Stimulated activated effector memory CD8-positive, alpha-beta T cell treated with anti-CD3 and anti-CD28 coated beads, Interleukin-12 subunit alpha, Interleukin-12 subunit beta, amount 100 ng/mL, for 72 hours (primary cell): Measurements from ENCODE around the gene DENND1A.

Source experiments
- ATAC-seq: fragments of 150-1000 bp; cut with Tn5 transposase; 2 replicates; pipeline ENCODE4 v1.10.0; 2021
- DNase-seq, 2 donors: peaks; one replicate each; pipeline ENCODE4 v3.0.0; 2021 to 2022; ENCODE audit warnings: low spot score in 2 of 2
- H3K27ac Mint-ChIP-seq: one replicate; pipeline ENCODE4 v1.8.0; 2022; ENCODE audit warnings: mild to moderate bottlenecking, mixed read lengths
- H3K36me3 Mint-ChIP-seq: one replicate; pipeline ENCODE4 v1.8.0; 2022; ENCODE audit warnings: mild to moderate bottlenecking, mixed read lengths
- H3K4me1 Mint-ChIP-seq: one replicate; pipeline ENCODE4 v1.8.0; 2022; ENCODE audit warnings: mixed read lengths
- H3K4me3 Mint-ChIP-seq: one replicate; pipeline ENCODE4 v1.8.0; 2022; ENCODE audit warnings: mild to moderate bottlenecking, mixed read lengths
- H3K9me3 Mint-ChIP-seq: one replicate; pipeline ENCODE4 v1.8.0; 2022; ENCODE audit warnings: mixed read lengths

Gene DENND1A

DNA sequence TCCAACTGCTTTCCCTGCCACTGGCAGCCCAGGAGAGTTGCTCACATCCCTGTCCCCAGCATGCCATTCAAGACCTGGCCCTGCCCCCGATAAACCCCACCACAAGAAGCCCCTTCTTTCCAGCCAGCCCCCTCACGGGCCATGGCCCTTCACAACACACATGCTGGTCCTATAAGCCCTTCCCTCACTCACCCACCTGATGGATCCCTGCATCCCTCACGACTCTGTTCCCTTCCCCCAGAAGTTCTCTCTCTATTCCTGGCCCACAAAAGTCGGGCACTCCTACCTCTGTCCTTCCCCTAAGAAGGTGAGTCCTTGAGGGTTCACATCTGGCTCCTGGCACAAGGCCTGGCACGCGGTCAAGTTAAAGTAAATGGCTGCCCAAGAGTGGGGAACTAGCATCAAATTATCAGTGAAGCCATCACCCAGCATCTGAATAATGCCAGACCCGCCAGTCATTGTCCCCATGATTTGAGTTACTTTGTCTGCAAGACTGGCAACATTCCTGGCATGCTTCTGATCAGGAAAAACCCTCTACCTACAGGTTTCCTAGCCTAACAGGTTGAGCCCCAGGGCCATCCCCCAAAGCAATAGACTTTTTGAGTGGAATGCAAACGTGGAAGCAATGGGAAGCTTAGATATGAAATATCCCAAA, 508.0 kb downstream of the DENND1A start:
- Mint-ChIP-seq H3K36me3 (no peaks in the 10 kb centered on the region), H3K4me1 (no peaks in the 10 kb centered on the region), H3K9me3 (no peaks in the 10 kb centered on the region), H3K27ac (peak overlapping the region; percentile 41), H3K4me3 (no peak overlapping the region)
- ATAC-seq (no peak), DNase-seq (no peak)

DNA sequence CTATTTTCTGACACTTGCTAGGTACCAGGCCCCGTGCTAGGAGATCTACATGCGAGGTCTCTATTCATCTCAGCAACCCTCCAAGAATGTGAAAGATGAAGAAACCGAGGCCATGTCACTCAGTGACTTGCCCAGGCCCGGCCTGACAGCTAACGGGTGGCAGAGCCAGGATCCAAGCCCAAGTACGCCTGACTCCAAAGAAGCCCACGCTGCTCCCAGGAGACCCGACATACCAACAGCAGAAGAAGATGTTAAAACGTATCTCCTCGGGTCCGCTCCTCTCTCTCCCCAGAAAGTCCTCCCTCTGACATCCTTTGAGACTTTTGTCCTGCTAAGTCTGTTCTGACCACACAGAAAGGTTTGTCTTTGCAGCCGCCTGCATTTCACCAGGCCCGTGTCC, 508.7 kb downstream of the DENND1A start:
- Mint-ChIP-seq H3K4me1 (no peaks in the 10 kb centered on the region), H3K27ac (no peak overlapping the region), H3K36me3 (no peaks in the 10 kb centered on the region), H3K9me3 (no peaks in the 10 kb centered on the region), H3K4me3 (no peak overlapping the region)
- DNase-seq (no peak), ATAC-seq (no peak)

DNA sequence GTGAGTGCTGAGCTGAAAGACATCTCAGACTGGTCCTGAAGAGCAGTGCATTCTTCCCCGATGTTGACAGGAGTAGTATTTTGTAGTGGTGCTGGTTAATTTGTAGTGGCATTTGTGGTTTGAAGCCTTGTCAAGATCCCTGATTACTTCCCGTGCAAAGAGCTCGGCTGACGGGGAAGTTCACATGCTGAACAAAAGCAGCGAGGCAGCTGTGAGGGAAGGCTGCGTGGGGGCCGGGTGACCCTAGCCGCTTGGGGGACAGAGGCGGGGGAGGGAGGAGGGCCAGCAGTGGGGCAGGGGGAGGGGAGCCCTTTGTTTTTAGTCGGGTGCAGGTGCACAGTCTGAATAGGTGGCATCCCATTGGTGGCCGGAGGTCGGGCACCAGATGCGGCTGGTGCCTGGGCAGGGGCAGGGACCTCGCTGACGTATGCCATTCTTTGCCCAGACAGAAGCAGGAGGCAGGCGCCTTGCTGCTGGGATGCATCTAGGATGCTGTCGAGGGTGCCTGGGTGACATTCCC, 509.3 kb downstream of the DENND1A start:
- Mint-ChIP-seq H3K4me1 (no peaks in the 10 kb centered on the region), H3K4me3 (no peak overlapping the region), H3K36me3 (no peaks in the 10 kb centered on the region), H3K9me3 (no peaks in the 10 kb centered on the region), H3K27ac (no peak overlapping the region)
- no peak for ATAC-seq
- DNase-seq: no peak

DNA sequence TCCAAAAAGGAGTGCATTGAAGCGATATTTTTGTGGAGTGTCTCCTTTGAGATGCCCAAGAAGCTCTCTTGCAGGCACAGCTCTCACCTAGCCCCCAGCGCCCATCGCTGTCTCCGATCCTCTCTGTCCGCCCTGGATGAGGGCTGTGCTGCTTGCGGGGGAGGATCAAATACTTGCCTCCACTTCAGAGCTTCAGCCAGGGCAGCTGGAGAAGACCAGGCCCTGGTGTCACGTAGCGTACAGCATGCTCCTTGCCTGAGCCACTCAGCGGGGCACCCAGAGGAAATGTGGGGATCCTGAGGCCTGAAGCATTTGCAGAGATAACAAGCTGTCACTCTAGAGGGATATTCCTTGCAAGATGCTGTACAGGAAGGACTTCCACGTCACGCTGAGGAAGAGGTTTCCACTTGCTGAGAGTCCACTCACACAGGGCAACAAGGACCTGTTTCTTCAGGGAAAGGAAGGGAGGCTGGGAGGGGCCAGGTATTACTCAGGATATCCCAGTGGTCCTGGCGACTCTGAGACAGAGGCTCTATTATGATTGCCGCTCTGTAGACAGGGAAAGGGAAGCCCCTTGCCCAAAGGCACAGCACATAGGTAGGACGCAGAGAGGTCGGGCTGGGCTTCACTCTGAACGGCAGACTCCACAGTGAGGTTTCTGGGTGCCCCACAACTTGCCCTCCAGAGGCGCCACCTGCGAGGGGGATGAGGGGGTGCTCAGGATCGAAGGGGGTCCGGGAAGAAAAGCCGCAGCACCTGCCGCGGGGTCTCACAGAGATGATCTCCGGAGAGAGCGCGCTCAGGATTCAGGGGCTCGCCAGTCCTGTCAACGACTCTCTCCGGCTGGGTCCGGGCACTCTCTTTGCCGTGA, 510.0 kb downstream of the DENND1A start:
- Mint-ChIP-seq H3K27ac (peak overlapping the region; percentile 9), H3K4me1 (no peaks in the 10 kb centered on the region), H3K36me3 (no peaks in the 10 kb centered on the region), H3K4me3 (no peak overlapping the region), H3K9me3 (no peaks in the 10 kb centered on the region)
- ATAC-seq (no peak), DNase-seq (no peak)

- Mint-ChIP-seq H3K27ac (no peak overlapping the region), H3K36me3 (no peaks in the 10 kb centered on the region), H3K9me3 (no peaks in the 10 kb centered on the region), H3K4me1 (no peaks in the 10 kb centered on the region), H3K4me3 (no peak overlapping the region)
- ATAC-seq (no peak), DNase-seq (no peak)
Observed at GRCh38 chr9:123419091-123419490, 510.8 kb downstream of the DENND1A start.

- Mint-ChIP-seq H3K27ac (no peak overlapping the region), H3K4me1 (no peaks in the 10 kb centered on the region), H3K36me3 (no peaks in the 10 kb centered on the region), H3K4me3 (no peak overlapping the region), H3K9me3 (no peaks in the 10 kb centered on the region)
- no peak for ATAC-seq
- no peak for DNase-seq
Observed at GRCh38 chr9:123418506-123418905, 511.4 kb downstream of the DENND1A start.

- Mint-ChIP-seq H3K27ac (no peak overlapping the region), H3K9me3 (no peaks in the 10 kb centered on the region), H3K4me1 (no peaks in the 10 kb centered on the region), H3K36me3 (no peaks in the 10 kb centered on the region), H3K4me3 (no peak overlapping the region)
- no peak for DNase-seq
- ATAC-seq: no peak
Observed at GRCh38 chr9:123418052-123418430, 511.9 kb downstream of the DENND1A start.

DNA sequence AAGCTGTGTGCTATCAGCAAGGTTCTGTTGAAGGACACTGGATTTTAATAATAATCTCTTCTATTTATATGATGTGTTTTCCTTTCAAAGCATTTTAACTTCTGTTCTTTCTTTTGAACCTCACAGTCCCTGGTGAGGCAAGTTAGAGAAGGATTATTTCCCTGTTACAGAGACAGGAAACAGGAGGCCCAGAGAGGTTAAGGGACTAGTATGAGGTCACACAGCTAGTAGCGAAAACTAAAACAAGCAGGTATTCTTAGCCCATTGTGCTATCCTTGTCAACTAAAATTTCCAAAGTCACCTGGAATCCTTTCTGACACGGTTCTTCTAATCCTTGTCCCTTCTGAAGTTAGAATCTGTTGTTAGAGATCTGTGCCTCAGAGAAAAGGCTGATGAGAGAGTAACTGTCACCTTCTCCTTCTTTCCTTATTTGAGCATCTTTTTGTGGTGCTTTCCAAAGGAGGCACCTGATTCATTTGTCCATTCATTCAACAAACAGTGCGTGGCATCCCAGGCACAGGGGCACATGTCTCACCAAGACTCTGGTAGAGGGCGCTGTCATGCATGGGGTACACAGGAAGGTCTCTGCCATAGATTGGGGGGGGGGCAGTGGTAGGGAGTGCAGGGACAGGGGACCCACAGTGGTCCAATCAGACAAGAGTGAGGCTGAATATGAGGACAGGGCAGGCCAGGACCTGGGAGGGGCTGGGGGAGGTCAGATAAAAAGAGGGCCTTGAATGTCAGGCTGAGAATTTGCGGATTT, 512.5 kb downstream of the DENND1A start:
- H3K9me3 Mint-ChIP-seq: no peaks in the 10 kb centered on the region
- DNase-seq: no peak

GRCh38 chr9:123416176-123416575, 513.8 kb downstream of the DENND1A start:
- Mint-ChIP-seq H3K36me3 (no peaks in the 10 kb centered on the region), H3K27ac (peak overlapping the region; percentile 18), H3K9me3 (no peaks in the 10 kb centered on the region), H3K4me1 (no peaks in the 10 kb centered on the region), H3K4me3 (no peak overlapping the region)
- DNase-seq (no peak), ATAC-seq (no peak)

More for the DNA sequence above, 512.5 kb downstream of the DENND1A start:
- H3K36me3 Mint-ChIP-seq: no peaks in the 10 kb centered on the region
- no peak for ATAC-seq
- no peak overlapping the region for H3K4me3 Mint-ChIP-seq
- H3K4me1 Mint-ChIP-seq: no peaks in the 10 kb centered on the region
- no peak overlapping the region for H3K27ac Mint-ChIP-seq

GRCh38 chr9:123414936-123415930, 514.7 kb downstream of the DENND1A start:
- Mint-ChIP-seq H3K9me3 (no peaks in the 10 kb centered on the region), H3K4me3 (no peak overlapping the region), H3K4me1 (no peaks in the 10 kb centered on the region), H3K27ac (peak overlapping the region; percentile 18), H3K36me3 (no peaks in the 10 kb centered on the region)
- DNase-seq: no peak
- no peak for ATAC-seq

- Mint-ChIP-seq H3K4me3 (no peak overlapping the region), H3K27ac (peak overlapping the region; percentile 11), H3K4me1 (no peaks in the 10 kb centered on the region), H3K9me3 (no peaks in the 10 kb centered on the region), H3K36me3 (no peaks in the 10 kb centered on the region)
- no peak for DNase-seq
- no peak for ATAC-seq
Observed at GRCh38 chr9:123414204-123414603, 515.7 kb downstream of the DENND1A start.

GRCh38 chr9:123412171-123412820, 517.6 kb downstream of the DENND1A start:
- Mint-ChIP-seq H3K9me3 (no peaks in the 10 kb centered on the region), H3K36me3 (no peaks in the 10 kb centered on the region), H3K4me1 (no peaks in the 10 kb centered on the region), H3K27ac (peak overlapping the region; percentile 40), H3K4me3 (no peak overlapping the region)
- DNase-seq: no peak
- peak; percentile 24 for ATAC-seq

DNA sequence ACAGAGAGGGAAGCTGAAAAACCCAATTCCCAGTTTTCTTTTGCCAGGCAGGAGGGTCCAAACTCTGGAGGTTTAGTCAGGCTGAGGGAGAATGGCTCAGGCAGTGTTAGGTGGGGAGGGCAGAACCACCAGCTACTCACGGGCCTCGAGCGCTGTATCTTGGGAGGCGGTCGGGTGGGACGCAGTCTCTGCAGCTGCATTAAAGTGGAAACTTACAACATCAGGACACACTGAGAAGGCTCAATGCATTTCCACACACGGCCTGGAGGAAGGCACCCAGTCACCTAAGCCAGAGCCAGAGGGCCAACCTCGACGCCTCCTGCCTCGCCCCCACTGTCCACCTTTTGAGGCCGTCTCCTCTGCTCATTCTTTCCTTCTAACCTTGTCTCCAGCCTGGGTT, 518.3 kb downstream of the DENND1A start:
- H3K4me3 Mint-ChIP-seq: no peak overlapping the region
- H3K27ac Mint-ChIP-seq: peak overlapping the region; percentile 40
- no peaks in the 10 kb centered on the region for H3K9me3 Mint-ChIP-seq
- ATAC-seq: no peak
- DNase-seq: no peak
- no peaks in the 10 kb centered on the region for H3K36me3 Mint-ChIP-seq
- peaks cover 4% of the 10 kb centered on the region for H3K4me1 Mint-ChIP-seq

DNA sequence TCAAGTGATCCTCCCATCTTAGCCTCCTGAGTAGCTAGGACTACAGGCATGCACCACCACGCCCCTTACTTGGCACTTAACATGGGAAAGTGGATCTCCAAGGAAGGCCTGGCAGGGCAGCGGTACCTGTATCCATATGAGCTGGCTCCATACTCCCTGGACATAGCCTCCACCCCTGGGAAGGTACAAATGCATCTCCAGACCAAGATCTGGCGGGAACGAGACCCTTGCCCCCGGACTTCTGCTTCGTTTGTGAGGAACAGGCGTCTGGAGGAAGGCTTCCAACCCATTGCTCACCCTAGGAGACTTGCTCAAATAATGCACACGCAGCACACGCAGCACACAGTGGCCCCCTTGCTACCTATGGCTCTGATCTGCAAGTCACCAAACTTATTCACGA, 518.7 kb downstream of the DENND1A start:
- Mint-ChIP-seq H3K9me3 (no peaks in the 10 kb centered on the region), H3K4me3 (no peak overlapping the region), H3K27ac (no peak overlapping the region), H3K4me1 (peaks cover 8% of the 10 kb centered on the region), H3K36me3 (no peaks in the 10 kb centered on the region)
- ATAC-seq (no peak), DNase-seq (no peak)
